Endothelial cell (in vitro differentiated cells): ENCODE data around the gene INSL4. TPM values are rescaled to one million over a fixed set of nuclear protein-coding genes. Genes with fewer than 3 reads are reported as not detected.

ENCODE experiments used
- DNase-seq: peaks from one replicate; pipeline ENCODE4 v3.0.0; 2021; ENCODE audit warnings: low spot score
- H3K27ac Mint-ChIP-seq: one replicate; pipeline ENCODE4 v1.8.0; 2021; ENCODE audit warnings: mixed read lengths, inconsistent platforms; ENCODE audit not compliant: unreplicated experiment
- H3K27me3 Mint-ChIP-seq: one replicate; pipeline ENCODE4 v1.8.0; 2021; ENCODE audit warnings: mild to moderate bottlenecking, moderate library complexity, mixed read lengths, inconsistent platforms; ENCODE audit not compliant: unreplicated experiment
- H3K36me3 Mint-ChIP-seq: one replicate; pipeline ENCODE4 v1.8.0; 2021; ENCODE audit warnings: mild to moderate bottlenecking, low read depth, mixed read lengths, inconsistent platforms; ENCODE audit not compliant: unreplicated experiment
- H3K4me1 Mint-ChIP-seq: one replicate; pipeline ENCODE4 v1.8.0; 2021; ENCODE audit warnings: mild to moderate bottlenecking, mixed read lengths, inconsistent platforms; ENCODE audit not compliant: unreplicated experiment
- H3K4me3 Mint-ChIP-seq: one replicate; pipeline ENCODE4 v1.8.0; 2021; ENCODE audit warnings: mild to moderate bottlenecking, mixed read lengths, inconsistent platforms; ENCODE audit not compliant: unreplicated experiment
- H3K9me3 Mint-ChIP-seq: one replicate; pipeline ENCODE4 v1.8.0; 2021; ENCODE audit warnings: mixed read lengths, inconsistent platforms; ENCODE audit not compliant: unreplicated experiment
- total RNA-seq: library from RNA; stranded (reverse); fragmentation: NEBNext Ultra II Directional; extraction: Animal tissue kit (Norgen Biotek cat#: 25700); gene quantifications from one replicate; pipeline ENCODE4 v1.2.1, GENCODE V29; 2021; ENCODE audit not compliant: unreplicated experiment
- TF ChIP-seq, protein P1 (sequence below): fragments of 200-600 bp; sonication (generic); IDR thresholded peaks from one replicate; pipeline ENCODE4 v1.5.0; 2021; ENCODE audit warnings: antibody characterized with exemption; ENCODE audit not compliant: unreplicated experiment

Gene INSL4
- total RNA-seq, 1 donor from 2014 or later = not detected

DNA sequence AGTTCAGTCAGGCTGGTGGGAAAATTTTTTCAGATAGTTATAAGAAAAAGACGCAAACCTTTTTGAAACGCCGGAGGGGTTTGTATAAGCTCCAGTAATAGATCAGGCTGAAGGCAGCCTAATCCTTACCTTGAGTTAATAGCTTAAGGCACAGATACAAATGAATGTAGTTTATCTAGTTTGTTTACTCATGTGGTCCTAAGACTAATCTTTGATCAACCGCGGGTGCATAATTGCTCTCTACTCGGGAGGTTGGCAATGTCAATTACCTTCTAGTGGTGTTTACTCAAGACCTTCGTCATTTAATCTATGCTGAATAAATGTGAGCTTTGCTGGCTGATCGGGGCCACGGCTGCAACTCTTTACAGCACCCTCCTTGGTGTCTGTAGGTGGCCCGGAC is 665 bp upstream of the INSL4 start:
- no peak for DNase-seq
- Mint-ChIP-seq H3K36me3 (no peaks in the 10 kb centered on the region), H3K4me1 (no peaks in the 10 kb centered on the region), H3K27ac (no peak overlapping the region), H3K9me3 (no peaks in the 10 kb centered on the region), H3K4me3 (no peak overlapping the region), H3K27me3 (no peaks in the 10 kb centered on the region)
- TF ChIP-seq, protein P1, sequence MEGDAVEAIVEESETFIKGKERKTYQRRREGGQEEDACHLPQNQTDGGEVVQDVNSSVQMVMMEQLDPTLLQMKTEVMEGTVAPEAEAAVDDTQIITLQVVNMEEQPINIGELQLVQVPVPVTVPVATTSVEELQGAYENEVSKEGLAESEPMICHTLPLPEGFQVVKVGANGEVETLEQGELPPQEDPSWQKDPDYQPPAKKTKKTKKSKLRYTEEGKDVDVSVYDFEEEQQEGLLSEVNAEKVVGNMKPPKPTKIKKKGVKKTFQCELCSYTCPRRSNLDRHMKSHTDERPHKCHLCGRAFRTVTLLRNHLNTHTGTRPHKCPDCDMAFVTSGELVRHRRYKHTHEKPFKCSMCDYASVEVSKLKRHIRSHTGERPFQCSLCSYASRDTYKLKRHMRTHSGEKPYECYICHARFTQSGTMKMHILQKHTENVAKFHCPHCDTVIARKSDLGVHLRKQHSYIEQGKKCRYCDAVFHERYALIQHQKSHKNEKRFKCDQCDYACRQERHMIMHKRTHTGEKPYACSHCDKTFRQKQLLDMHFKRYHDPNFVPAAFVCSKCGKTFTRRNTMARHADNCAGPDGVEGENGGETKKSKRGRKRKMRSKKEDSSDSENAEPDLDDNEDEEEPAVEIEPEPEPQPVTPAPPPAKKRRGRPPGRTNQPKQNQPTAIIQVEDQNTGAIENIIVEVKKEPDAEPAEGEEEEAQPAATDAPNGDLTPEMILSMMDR = no peak

DNA sequence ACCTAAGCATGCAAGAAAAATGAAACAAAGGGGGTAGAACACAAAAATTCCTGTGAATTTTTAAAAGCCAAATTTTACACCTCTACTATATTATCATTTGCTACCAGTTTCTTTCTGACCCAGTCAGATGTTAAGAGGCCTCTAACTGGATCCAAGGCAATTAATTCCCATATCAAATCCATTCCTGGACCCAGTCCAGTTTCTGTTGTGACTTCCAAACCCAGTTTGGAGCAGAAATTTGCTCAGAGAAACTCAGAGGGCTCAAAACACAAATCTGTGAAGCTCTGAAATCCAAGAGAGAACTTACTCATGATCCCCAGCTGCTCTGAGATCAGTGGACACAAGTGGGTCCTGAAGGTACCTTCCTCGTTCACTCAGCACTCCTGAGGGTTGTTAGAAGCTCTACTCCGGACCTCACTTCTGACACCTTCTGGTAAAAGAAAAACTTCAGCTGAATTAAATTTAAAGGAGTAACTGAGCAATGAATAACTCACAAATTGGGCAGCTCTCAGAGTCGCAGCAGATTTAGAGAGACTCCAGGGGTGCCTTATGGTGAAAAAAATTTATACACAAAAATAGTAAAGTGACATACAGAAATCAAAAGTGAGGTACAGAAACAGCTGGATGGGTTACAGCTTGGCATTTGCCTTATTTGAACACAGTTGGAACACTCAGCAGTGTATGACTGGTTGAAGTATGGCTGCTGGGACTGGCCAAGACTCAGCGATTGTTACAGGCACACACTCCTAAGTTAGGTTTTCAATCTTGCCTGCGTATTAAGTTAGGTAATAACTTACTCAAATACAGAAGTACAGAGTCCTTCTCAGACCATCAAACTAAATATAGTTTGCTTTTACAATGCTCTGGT is 32.4 kb downstream of the INSL4 start:
- DNase-seq = no peak
- peaks cover 1% of the 10 kb centered on the region for H3K27me3 Mint-ChIP-seq
- no peaks in the 10 kb centered on the region for H3K4me1 Mint-ChIP-seq
- H3K4me3 Mint-ChIP-seq = no peak overlapping the region
- no peaks in the 10 kb centered on the region for H3K9me3 Mint-ChIP-seq
- H3K27ac Mint-ChIP-seq = no peak overlapping the region
- no peaks in the 10 kb centered on the region for H3K36me3 Mint-ChIP-seq
- TF ChIP-seq, protein P1 = no peak

DNA sequence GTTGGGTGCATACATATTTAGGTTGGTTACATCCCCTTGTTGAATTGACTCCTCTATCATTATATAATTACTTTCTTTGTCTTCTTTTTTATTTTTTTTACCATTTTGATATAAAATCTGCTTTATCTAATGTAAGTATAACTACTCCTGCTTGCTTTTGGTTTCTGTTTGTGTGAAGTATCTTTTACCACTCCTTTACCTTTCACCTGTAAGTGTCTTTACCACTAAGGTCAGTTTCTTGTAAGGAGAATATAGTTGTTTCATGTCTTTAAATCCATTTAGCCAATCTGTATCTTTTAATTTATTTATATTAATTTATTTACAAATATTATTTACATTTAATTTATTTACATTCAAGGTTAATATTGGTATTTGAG is 33.0 kb downstream of the INSL4 start:
- Mint-ChIP-seq H3K4me3 (no peak overlapping the region), H3K27ac (no peak overlapping the region), H3K9me3 (no peaks in the 10 kb centered on the region), H3K27me3 (peaks cover 1% of the 10 kb centered on the region), H3K36me3 (no peaks in the 10 kb centered on the region), H3K4me1 (peaks cover 4% of the 10 kb centered on the region)
- DNase-seq = no peak
- TF ChIP-seq, protein P1 = no peak

DNA sequence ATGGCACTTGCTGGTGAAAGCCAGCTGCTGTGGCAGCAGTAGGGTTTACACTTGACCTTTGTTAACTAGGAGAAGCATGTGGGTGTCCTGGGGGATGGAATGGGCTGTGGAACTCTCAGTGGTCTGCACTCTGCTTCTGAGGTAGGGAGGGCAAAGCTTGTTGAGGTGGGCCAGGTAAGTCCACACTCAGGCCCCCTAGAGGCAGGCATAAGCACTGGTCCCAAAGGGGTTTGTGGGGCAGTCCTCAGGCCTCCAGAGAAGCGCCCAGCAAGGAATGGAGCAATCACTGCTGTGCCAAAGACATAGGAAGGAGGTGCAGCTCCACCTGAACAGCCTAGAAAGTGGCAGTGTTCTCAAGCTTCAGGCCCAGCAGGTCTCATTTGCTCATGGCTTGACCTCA is 34.7 kb downstream of the INSL4 start:
- DNase-seq = no peak
- H3K4me3 Mint-ChIP-seq = no peak overlapping the region

More for the DNA sequence above, 34.7 kb downstream of the INSL4 start:
- no peaks in the 10 kb centered on the region for H3K36me3 Mint-ChIP-seq
- H3K27ac Mint-ChIP-seq = no peak overlapping the region
- H3K9me3 Mint-ChIP-seq = no peaks in the 10 kb centered on the region
- H3K4me1 Mint-ChIP-seq = peaks cover 8% of the 10 kb centered on the region
- H3K27me3 Mint-ChIP-seq = peaks cover 3% of the 10 kb centered on the region
- TF ChIP-seq, protein P1 = no peak
